H9 (cell line): ENCODE measurements around the gene COMP. TPM values are rescaled to one million over a fixed set of nuclear protein-coding genes. Genes with fewer than 3 reads are reported as not detected.

Experiments
- DNase-seq: peaks from one replicate; pipeline ENCODE4 v3.0.0-alpha.2; 2017
- H2AFZ ChIP-seq: one replicate; pipeline ENCODE4 v1.6.1; 2013; ENCODE audit warnings: mild to moderate bottlenecking, low read length, control low read depth, moderate library complexity
- H2AK5ac ChIP-seq: 2 replicates; pipeline ENCODE4 v1.6.1; 2013; ENCODE audit warnings: low read length, control low read depth, mixed read lengths; ENCODE audit not compliant: insufficient read length
- H2BK120ac ChIP-seq: one replicate; pipeline ENCODE4 v1.6.1; 2013; ENCODE audit warnings: low read depth, mild to moderate bottlenecking, low read length, control low read depth, inconsistent platforms; ENCODE audit not compliant: poor library complexity, severe bottlenecking
- H2BK12ac ChIP-seq: 2 replicates; pipeline ENCODE4 v1.6.1; 2013; ENCODE audit warnings: low read length, control low read depth, mixed read lengths, low read depth; ENCODE audit not compliant: insufficient read length
- H2BK15ac ChIP-seq: 2 replicates; pipeline ENCODE4 v1.6.1; 2013; ENCODE audit warnings: low read depth, low read length, control low read depth
- H2BK20ac ChIP-seq: one replicate; pipeline ENCODE4 v1.6.1; 2013; ENCODE audit warnings: low read depth, mild to moderate bottlenecking, low read length, control low read depth, inconsistent platforms; ENCODE audit not compliant: poor library complexity, severe bottlenecking
- H2BK5ac ChIP-seq: 2 replicates; pipeline ENCODE4 v1.6.1; 2013; ENCODE audit warnings: low read length, control low read depth, mixed read lengths; ENCODE audit not compliant: insufficient read length
- H3K14ac ChIP-seq: 2 replicates; pipeline ENCODE4 v1.6.1; 2013; ENCODE audit warnings: low read length, control low read depth; ENCODE audit not compliant: insufficient read depth
- H3K18ac ChIP-seq: 2 replicates; pipeline ENCODE4 v1.6.1; 2013; ENCODE audit warnings: low read depth, mild to moderate bottlenecking, mixed read lengths, low read length, control low read depth; ENCODE audit not compliant: insufficient read length
- H3K23ac ChIP-seq: 2 replicates; pipeline ENCODE4 v1.6.1; 2013; ENCODE audit warnings: low read length, control low read depth, mixed read lengths, low read depth; ENCODE audit not compliant: insufficient read length
- H3K23me2 ChIP-seq: 2 replicates; pipeline ENCODE4 v1.6.1; 2013; ENCODE audit warnings: low read depth, mild to moderate bottlenecking, mixed read lengths, low read length, control low read depth; ENCODE audit not compliant: insufficient read length, poor library complexity, severe bottlenecking
- H3K27ac ChIP-seq: 2 replicates; pipeline ENCODE4 v1.5.1; 2013; ENCODE audit warnings: low read length, control low read depth, mixed read lengths, low read depth; ENCODE audit not compliant: insufficient read length
- H3K27me3 ChIP-seq: 2 replicates; pipeline ENCODE4 v1.6.1; 2013; ENCODE audit warnings: low read length, control low read depth, inconsistent platforms; ENCODE audit not compliant: insufficient read depth
- H3K4ac ChIP-seq: 2 replicates; pipeline ENCODE4 v1.6.1; 2013; ENCODE audit warnings: low read depth, mild to moderate bottlenecking, control low read depth, inconsistent platforms, low read length, moderate library complexity
- H3K4me1 ChIP-seq: 2 replicates; pipeline ENCODE4 v1.6.1; 2013; ENCODE audit warnings: low read length, control low read depth, inconsistent platforms; ENCODE audit not compliant: insufficient read depth
- H3K4me2 ChIP-seq: 2 replicates; pipeline ENCODE4 v1.6.1; 2013; ENCODE audit warnings: low read length, control low read depth, mixed read lengths; ENCODE audit not compliant: insufficient read length, insufficient read depth
- H3K56ac ChIP-seq: 2 replicates; pipeline ENCODE4 v1.6.1; 2013; ENCODE audit warnings: low read depth, mild to moderate bottlenecking, mixed read lengths, low read length, control low read depth; ENCODE audit not compliant: insufficient read length
- H3K79me1 ChIP-seq: 2 replicates; pipeline ENCODE4 v1.6.1; 2013; ENCODE audit warnings: low read depth, mild to moderate bottlenecking, moderate library complexity, low read length, control low read depth, inconsistent platforms; ENCODE audit not compliant: insufficient read depth, poor library complexity, severe bottlenecking
- H3K79me2 ChIP-seq: 2 replicates; pipeline ENCODE4 v1.6.1; 2013; ENCODE audit warnings: low read length, control low read depth, inconsistent platforms; ENCODE audit not compliant: insufficient read depth
- H3K9ac ChIP-seq: 2 replicates; pipeline ENCODE4 v1.6.1; 2013; ENCODE audit warnings: low read length, control low read depth, mixed read lengths; ENCODE audit not compliant: insufficient read length; ENCODE audit errors: extremely low read depth
- H3K9me3 ChIP-seq: one replicate; pipeline ENCODE4 v1.6.1; 2013; ENCODE audit warnings: low read depth, low read length, inconsistent platforms; ENCODE audit not compliant: control insufficient read depth
- H3T11ph ChIP-seq: one replicate; pipeline ENCODE4 v1.6.1; 2013; ENCODE audit warnings: mild to moderate bottlenecking, low read length, control low read depth, inconsistent platforms
- H4K20me1 ChIP-seq: one replicate; pipeline ENCODE4 v1.6.1; 2013; ENCODE audit not compliant: control insufficient read depth, insufficient read length, insufficient read depth
- H4K5ac ChIP-seq: 2 replicates; pipeline ENCODE4 v1.6.1; 2013; ENCODE audit warnings: low read depth, mild to moderate bottlenecking, mixed read lengths, low read length, control low read depth; ENCODE audit not compliant: insufficient read length
- H4K8ac ChIP-seq: replicated peaks from 2 replicates; pipeline ENCODE4 v1.6.1; 2013; ENCODE audit warnings: low read length, control low read depth, mixed read lengths, low read depth; ENCODE audit not compliant: insufficient read length
- H4K91ac ChIP-seq: 2 replicates; pipeline ENCODE4 v1.6.1; 2013; ENCODE audit warnings: low read depth, mild to moderate bottlenecking, moderate library complexity, mixed read lengths, low read length, control low read depth; ENCODE audit not compliant: insufficient read length
- H3K27ac Mint-ChIP-seq, 3 experiments: 2 replicates in 2 of 3; 3 replicates in 1 of 3; pipeline ENCODE4 v1.8.0; 2020 to 2021; ENCODE audit warnings: mixed read lengths in 3 of 3, mild to moderate bottlenecking in 1 of 3, moderate library complexity in 1 of 3
- H3K27me3 Mint-ChIP-seq: 2 replicates; pipeline ENCODE4 v1.8.0; 2021; ENCODE audit warnings: low read depth, mild to moderate bottlenecking, moderate library complexity, mixed read lengths
- H3K36me3 Mint-ChIP-seq, 3 experiments: 2 replicates in 2 of 3; 3 replicates in 1 of 3; pipeline ENCODE4 v1.8.0; 2020 to 2021; ENCODE audit warnings: low read depth in 3 of 3, mixed read lengths in 3 of 3; ENCODE audit not compliant: insufficient read depth in 1 of 3
- H3K4me1 Mint-ChIP-seq, 2 experiments: 2 replicates each; pipeline ENCODE4 v1.8.0; 2020; ENCODE audit warnings: mixed read lengths in 2 of 2
- H3K4me3 Mint-ChIP-seq, 2 experiments: 2 replicates in 1 of 2; 3 replicates in 1 of 2; pipeline ENCODE4 v1.8.0; 2020 to 2021; ENCODE audit warnings: mild to moderate bottlenecking in 2 of 2, mixed read lengths in 2 of 2, moderate library complexity in 1 of 2
- H3K9me3 Mint-ChIP-seq, 2 experiments: 2 replicates in 1 of 2; 3 replicates in 1 of 2; pipeline ENCODE4 v1.8.0; 2020; ENCODE audit warnings: mild to moderate bottlenecking in 2 of 2, mixed read lengths in 2 of 2, moderate library complexity in 1 of 2
- CTCF ChIP-seq: fragments of 200-600 bp; sonication (generic); conservative IDR thresholded peaks from 3 replicates; pipeline ENCODE4 v1.8.0; 2021; ENCODE audit warnings: antibody characterized with exemption, mild to moderate bottlenecking
- WGBS: extraction: QIAGEN DNeasy Blood & Tissue Kit; methylation state at CpG from one replicate; pipeline ENCODE4 v1.1.7; 2013; ENCODE audit warnings: missing lambda C conversion rate, low lambda C conversion rate, mixed read lengths; ENCODE audit not compliant: insufficient read length; ENCODE audit errors: extremely low coverage; 5-methylcytosine and 5-hydroxymethylcytosine counted together
- total RNA-seq: library from RNA; stranded (reverse); gene quantifications from 2 replicates; pipeline ENCODE4 v1.2.1, GENCODE V29; 2021

Gene COMP
- total RNA-seq, 1 experiment from 2014 or later: 0.15 TPM

GRCh38 chr19:18830488-18830887 is 39.4 kb upstream of the COMP start:
- no peak overlapping the region for H3K23ac ChIP-seq
- no peaks in the 10 kb centered on the region for H3K9me3 ChIP-seq
- H3K4me1 ChIP-seq: no peaks in the 10 kb centered on the region
- H3K27me3 ChIP-seq: peaks cover 3% of the 10 kb centered on the region; the same call in 1 of the 2 replicates
- no peak for DNase-seq
- H2BK15ac ChIP-seq: no peak overlapping the region
- no peak overlapping the region for H4K91ac ChIP-seq
- TF ChIP-seq CTCF: no peak
- H2AK5ac ChIP-seq: no peak overlapping the region
- Mint-ChIP-seq H3K9me3 (peaks cover 13% of the 10 kb centered on the region in 2 experiments), H3K27ac (no peak overlapping the region), H3K36me3 (peaks cover 11 to 18% (median 14%) of the 10 kb centered on the region in 3 experiments), H3K4me1 (peaks cover 21 to 25% of the 10 kb centered on the region in 2 experiments), H3K4me3 (peak overlapping the region in 1 of 2 experiments; percentile 75; a peak in 1 of 5 replicates), H3K27me3 (peaks cover 40% of the 10 kb centered on the region)
- H4K8ac ChIP-seq: no peak overlapping the region
- H3K18ac ChIP-seq: no peak overlapping the region
- no CpG with 5 or more reads among the region's 2 CpGs for WGBS
- no peak overlapping the region for H2AFZ ChIP-seq
- H4K5ac ChIP-seq: no peak overlapping the region
- H3K79me2 ChIP-seq: peaks cover 24% of the 10 kb centered on the region; the same call in 1 of the 2 replicates
- peaks cover 3% of the 10 kb centered on the region for H3K79me1 ChIP-seq
- no peak overlapping the region for H3K9ac ChIP-seq
- H3K27ac ChIP-seq: no peak overlapping the region
- H2BK12ac ChIP-seq: no peak overlapping the region
- H2BK5ac ChIP-seq: no peak overlapping the region
- H2BK20ac ChIP-seq: no peak overlapping the region
- H2BK120ac ChIP-seq: no peak overlapping the region
- H4K20me1 ChIP-seq: no peaks in the 10 kb centered on the region
- no peak overlapping the region for H3K4me2 ChIP-seq
- H3K14ac ChIP-seq: no peak overlapping the region
- H3K23me2 ChIP-seq: peaks cover 8% of the 10 kb centered on the region
- H3T11ph ChIP-seq: no peak overlapping the region
- H3K56ac ChIP-seq: no peak overlapping the region
- H3K4ac ChIP-seq: no peak overlapping the region
